Karpas-422 (cell line): ENCODE measurements around the gene MBD5. TPM values are rescaled to one million over a fixed set of nuclear protein-coding genes. Genes with fewer than 3 reads are reported as not detected.

ENCODE experiments used
- DNase-seq: peaks from one replicate; pipeline ENCODE4 v3.0.0-alpha.2; 2015
- H2AFZ ChIP-seq: fragments of 200-600 bp; sonication (generic); 2 replicates; pipeline ENCODE4 v1.6.1; 2014; ENCODE audit warnings: antibody characterized with exemption, low read length, mixed read lengths
- H3K27ac ChIP-seq: fragments of 200-600 bp; sonication (generic); 2 replicates; pipeline ENCODE4 v1.5.1; 2014; ENCODE audit warnings: mild to moderate bottlenecking, low read length, moderate library complexity
- H3K27me3 ChIP-seq: fragments of 200-600 bp; sonication (generic); 2 replicates; pipeline ENCODE4 v1.6.1; 2014; ENCODE audit warnings: low read length, mixed read lengths
- H3K36me3 ChIP-seq: fragments of 200-600 bp; sonication (generic); 2 replicates; pipeline ENCODE4 v1.6.1; 2014; ENCODE audit warnings: low read length, mixed read lengths; ENCODE audit not compliant: insufficient read depth
- H3K4me1 ChIP-seq: fragments of 200-600 bp; sonication (generic); 2 replicates; pipeline ENCODE4 v1.6.1; 2014; ENCODE audit warnings: mild to moderate bottlenecking, low read length, mixed read lengths
- H3K4me2 ChIP-seq: fragments of 200-600 bp; sonication (generic); 2 replicates; pipeline ENCODE4 v1.6.1; 2014; ENCODE audit warnings: low read length, low read depth, mild to moderate bottlenecking; ENCODE audit not compliant: poor library complexity, severe bottlenecking
- H3K4me3 ChIP-seq: fragments of 200-600 bp; sonication (generic); 2 replicates; pipeline ENCODE4 v1.5.1; 2014; ENCODE audit warnings: mild to moderate bottlenecking, antibody characterized with exemption, low read length, mixed read lengths
- H3K79me2 ChIP-seq: fragments of 200-600 bp; sonication (generic); 2 replicates; pipeline ENCODE4 v1.6.1; 2014; ENCODE audit warnings: mild to moderate bottlenecking, low read length, mixed read lengths
- H3K9ac ChIP-seq: fragments of 200-600 bp; sonication (generic); 2 replicates; pipeline ENCODE4 v1.6.0; 2014; ENCODE audit warnings: low read length
- H3K9me2 ChIP-seq: fragments of 200-600 bp; sonication (generic), shearing (Covaris generic); replicated peaks from 2 replicates; pipeline ENCODE4 v1.6.0; 2014; ENCODE audit warnings: mild to moderate bottlenecking, low read length, moderate library complexity; ENCODE audit not compliant: insufficient read depth
- H3K9me3 ChIP-seq: fragments of 300-700, 200-600 bp; sonication (generic); 2 replicates; pipeline ENCODE4 v1.6.1; 2014; ENCODE audit warnings: low read length, mixed read lengths
- H4K20me1 ChIP-seq: fragments of 200-600 bp; sonication (generic); 2 replicates; pipeline ENCODE4 v1.6.1; 2014; ENCODE audit warnings: mild to moderate bottlenecking, antibody characterized with exemption, low read length, low read depth; ENCODE audit not compliant: insufficient read depth
- small RNA-seq: library from RNA; depleted of rRNA; stranded (forward); fragments of <200 nt; gene quantifications from one replicate; pipeline ENCODE3, GENCODE V24; 2014
- total RNA-seq: library from RNA; depleted of rRNA; stranded (reverse); fragments of >200 nt; shearing (Covaris generic); gene quantifications from 2 replicates; pipeline ENCODE4 v1.2.3, GENCODE V29; 2014; ENCODE audit warnings: low replicate concordance; rRNA removed

Gene MBD5
- total RNA-seq, 1 experiment from 2014 or later = 64.7 TPM

DNA sequence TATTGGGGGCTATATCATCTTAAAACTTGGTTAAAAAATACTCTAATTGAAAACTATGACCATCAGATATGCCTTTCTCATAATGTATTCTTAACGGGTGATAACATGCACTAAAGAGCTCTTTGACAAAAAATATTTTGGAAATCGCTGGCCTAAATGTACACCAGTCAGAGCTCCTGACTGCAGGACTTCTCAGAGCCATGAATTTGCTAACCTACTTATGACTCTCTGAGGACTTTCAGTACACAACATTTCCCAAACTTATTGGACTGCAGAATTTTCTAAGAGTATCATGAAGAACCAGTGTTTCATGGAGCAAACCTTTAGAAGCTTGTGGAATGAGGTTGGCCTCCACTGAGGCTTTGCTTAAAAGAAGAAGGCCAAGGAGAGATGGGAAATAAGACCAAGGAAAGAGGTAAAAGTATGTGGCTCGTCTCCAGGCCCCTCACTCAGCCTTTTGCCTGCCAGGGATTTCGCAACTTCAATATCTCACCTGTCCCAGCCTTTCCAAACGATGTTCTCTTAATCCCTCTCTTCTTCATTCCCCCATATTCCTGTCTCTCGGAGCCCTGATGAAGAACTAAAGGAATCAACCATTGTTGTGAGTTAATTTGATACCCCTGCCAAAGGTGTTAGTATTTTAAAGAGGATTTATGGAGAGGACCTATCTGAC, 534.9 kb downstream of the MBD5 start:
- Histone ChIP-seq H3K4me1 (peaks cover 12% of the 10 kb centered on the region), H3K4me3 (no peak overlapping the region), H3K36me3 (no peaks in the 10 kb centered on the region), H3K27me3 (no peaks in the 10 kb centered on the region), H3K9me3 (no peaks in the 10 kb centered on the region), H3K79me2 (no peaks in the 10 kb centered on the region), H3K9ac (no peak overlapping the region), H4K20me1 (no peaks in the 10 kb centered on the region), H3K27ac (no peak overlapping the region), H3K4me2 (no peak overlapping the region), H2AFZ (no peak overlapping the region), H3K9me2 (no peaks in the 10 kb centered on the region)
- no peak for DNase-seq

- Histone ChIP-seq H4K20me1 (no peaks in the 10 kb centered on the region), H3K9me2 (no peaks in the 10 kb centered on the region), H3K4me1 (peaks cover 7% of the 10 kb centered on the region), H3K27me3 (no peaks in the 10 kb centered on the region), H3K36me3 (no peaks in the 10 kb centered on the region), H3K4me2 (no peak overlapping the region), H3K27ac (no peak overlapping the region), H2AFZ (no peak overlapping the region), H3K79me2 (no peaks in the 10 kb centered on the region), H3K9ac (no peak overlapping the region), H3K9me3 (no peaks in the 10 kb centered on the region), H3K4me3 (no peak overlapping the region)
- DNase-seq = no peak
Measured at GRCh38 chr2:148557844-148558436, 537.0 kb downstream of the MBD5 start.

- no peak for DNase-seq
- no peaks in the 10 kb centered on the region for H3K9me2 ChIP-seq
- no peak overlapping the region for H3K27ac ChIP-seq
- H3K79me2 ChIP-seq = no peaks in the 10 kb centered on the region
- no peak overlapping the region for H3K9ac ChIP-seq
- no peaks in the 10 kb centered on the region for H3K27me3 ChIP-seq
- H3K36me3 ChIP-seq = no peaks in the 10 kb centered on the region
- H3K4me2 ChIP-seq = no peak overlapping the region
- H4K20me1 ChIP-seq = no peaks in the 10 kb centered on the region
- no peaks in the 10 kb centered on the region for H3K9me3 ChIP-seq
- no peak overlapping the region for H3K4me3 ChIP-seq
- H2AFZ ChIP-seq = no peak overlapping the region
- H3K4me1 ChIP-seq = no peaks in the 10 kb centered on the region
Measured at GRCh38 chr2:148560496-148560895, 539.6 kb downstream of the MBD5 start.

GRCh38 chr2:148561389-148561788, 540.5 kb downstream of the MBD5 start:
- no peak overlapping the region for H3K27ac ChIP-seq
- no peaks in the 10 kb centered on the region for H3K36me3 ChIP-seq
- no peak overlapping the region for H2AFZ ChIP-seq
- no peaks in the 10 kb centered on the region for H3K9me3 ChIP-seq
- H4K20me1 ChIP-seq = no peaks in the 10 kb centered on the region
- no peak overlapping the region for H3K4me2 ChIP-seq
- no peak overlapping the region for H3K4me3 ChIP-seq
- H3K9me2 ChIP-seq = no peaks in the 10 kb centered on the region
- H3K9ac ChIP-seq = no peak overlapping the region
- no peaks in the 10 kb centered on the region for H3K4me1 ChIP-seq
- no peaks in the 10 kb centered on the region for H3K79me2 ChIP-seq
- H3K27me3 ChIP-seq = no peaks in the 10 kb centered on the region
- DNase-seq = no peak

DNA sequence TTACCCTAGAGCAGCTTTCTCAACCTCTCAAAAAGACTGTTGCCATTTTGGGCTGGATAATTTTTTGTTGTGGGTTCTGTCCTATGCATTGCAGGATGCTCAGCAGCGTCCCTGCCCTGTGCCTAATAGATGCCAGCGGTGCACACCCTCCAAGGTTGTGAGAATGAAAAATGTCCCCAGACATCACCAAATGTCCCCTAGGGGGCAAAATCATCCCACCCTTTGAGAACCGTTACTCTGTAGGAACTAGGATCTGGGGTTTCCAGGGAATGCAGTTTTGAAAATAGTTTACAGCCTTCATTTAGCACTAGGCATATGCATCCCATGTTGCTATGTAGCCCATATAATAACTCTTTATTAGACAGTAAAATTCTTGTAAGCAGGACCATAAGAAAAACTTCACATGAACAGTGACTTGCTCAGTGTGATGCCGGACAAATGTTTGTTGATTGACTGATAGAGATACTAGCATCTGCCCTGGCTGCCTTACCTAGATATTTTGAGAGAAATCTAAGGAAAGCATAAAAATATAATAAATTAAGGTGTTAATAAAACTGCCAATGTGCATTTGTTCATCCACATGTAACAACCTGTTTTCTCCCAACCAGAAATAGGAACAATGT, 544.5 kb downstream of the MBD5 start:
- H3K4me3 ChIP-seq = no peak overlapping the region
- H4K20me1 ChIP-seq = no peaks in the 10 kb centered on the region
- no peak overlapping the region for H2AFZ ChIP-seq
- H3K27ac ChIP-seq = no peak overlapping the region
- no peaks in the 10 kb centered on the region for H3K27me3 ChIP-seq
- H3K9ac ChIP-seq = no peak overlapping the region
- no peaks in the 10 kb centered on the region for H3K9me2 ChIP-seq
- no peak overlapping the region for H3K4me2 ChIP-seq
- no peaks in the 10 kb centered on the region for H3K79me2 ChIP-seq
- no peaks in the 10 kb centered on the region for H3K36me3 ChIP-seq
- H3K4me1 ChIP-seq = no peaks in the 10 kb centered on the region
- DNase-seq = no peak
- no peaks in the 10 kb centered on the region for H3K9me3 ChIP-seq

Small RNAs within 50 kb of the gene (small RNA-seq; reads per million reads assigned to genes)
- gene RF00554 = not detected

Other genes starting within 250 kb of the MBD5 start
- 1.8 and 2.6 TPM in 2 replicates for gene ACVR2A, start 176.1 kb upstream of the MBD5 start, total RNA-seq
- 20.1 and 63.1 TPM in 2 replicates for gene ORC4, start 354 bp upstream of the MBD5 start, total RNA-seq